HG03354 (cell line): ENCODE measurements around the gene NCAN.

Experiments used
- ATAC-seq: cut with Tn5 transposase; IDR thresholded peaks from one replicate; pipeline ENCODE4 v1.9.1; 2021; ENCODE audit warnings: mild to moderate bottlenecking; ENCODE audit not compliant: unreplicated experiment, poor library complexity, severe bottlenecking

NCAN gene

GRCh38 chr19:19276386-19276785 is 64.6 kb downstream of the NCAN start:
- no peak for ATAC-seq

DNA sequence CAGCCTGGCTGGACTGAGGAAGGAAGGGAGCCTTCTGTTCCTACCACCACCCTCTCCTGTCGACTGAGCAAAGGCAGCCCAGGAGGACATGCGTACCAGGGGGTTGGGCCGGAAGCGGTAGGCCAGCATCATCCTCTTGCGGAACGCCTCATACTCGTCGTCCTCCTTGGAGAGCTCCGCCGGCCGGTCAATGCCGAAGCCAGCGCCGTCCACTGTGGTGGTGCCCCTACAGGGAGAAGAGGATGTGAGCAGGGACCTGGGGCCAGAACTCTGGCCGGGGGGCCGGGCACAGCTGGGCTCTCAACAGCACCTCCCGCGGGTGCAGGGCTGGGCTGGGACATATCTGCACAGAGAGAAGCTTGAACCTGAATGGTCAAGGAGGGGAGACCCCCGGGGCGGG is 65.1 kb downstream of the NCAN start:
- no peak for ATAC-seq

GRCh38 chr19:19278315-19278714 is 66.6 kb downstream of the NCAN start:
- ATAC-seq: no peak

- no peak for ATAC-seq
These were observed 67.4 kb downstream of the NCAN start for GRCh38 chr19:19279062-19279612.

DNA sequence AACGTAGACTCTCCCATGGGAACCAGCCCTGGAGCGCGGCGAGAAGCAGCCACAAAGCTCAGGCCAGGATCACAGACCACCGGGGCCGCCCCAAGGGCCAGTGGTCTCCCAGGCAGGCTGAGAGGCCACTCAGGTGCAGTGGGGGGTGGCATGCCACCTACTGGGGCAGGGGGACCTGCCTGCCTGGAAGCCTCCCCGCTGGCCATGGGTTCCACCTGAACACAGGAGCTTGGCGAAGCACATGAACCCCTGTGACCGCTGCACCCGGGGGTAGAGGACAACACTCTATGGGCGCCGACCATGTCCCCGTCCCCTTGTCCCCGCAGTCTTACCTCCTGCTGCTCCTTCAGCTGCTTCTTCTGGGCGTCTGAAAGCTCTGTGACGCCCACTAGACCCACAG is 68.1 kb downstream of the NCAN start:
- ATAC-seq: no peak

DNA sequence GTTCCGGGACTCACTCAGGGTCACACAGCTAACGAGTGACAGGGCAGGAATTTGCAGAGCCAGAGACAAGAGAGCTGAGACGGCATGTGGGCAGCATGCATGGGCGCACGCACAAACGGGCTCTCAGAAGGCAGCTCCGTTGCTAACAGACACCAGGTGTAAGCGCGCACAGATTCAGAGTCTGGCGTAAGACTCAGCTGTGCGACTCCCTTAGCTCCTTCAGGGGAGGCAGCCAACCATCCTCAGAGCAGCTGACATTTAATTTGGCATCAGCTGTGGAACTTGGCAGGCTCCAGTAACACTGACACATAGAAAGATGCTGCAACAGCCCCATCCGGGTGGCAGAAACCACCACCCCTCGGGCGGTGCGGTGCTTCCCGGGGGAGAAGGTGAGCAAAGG is 68.8 kb downstream of the NCAN start:
- ATAC-seq: no peak

DNA sequence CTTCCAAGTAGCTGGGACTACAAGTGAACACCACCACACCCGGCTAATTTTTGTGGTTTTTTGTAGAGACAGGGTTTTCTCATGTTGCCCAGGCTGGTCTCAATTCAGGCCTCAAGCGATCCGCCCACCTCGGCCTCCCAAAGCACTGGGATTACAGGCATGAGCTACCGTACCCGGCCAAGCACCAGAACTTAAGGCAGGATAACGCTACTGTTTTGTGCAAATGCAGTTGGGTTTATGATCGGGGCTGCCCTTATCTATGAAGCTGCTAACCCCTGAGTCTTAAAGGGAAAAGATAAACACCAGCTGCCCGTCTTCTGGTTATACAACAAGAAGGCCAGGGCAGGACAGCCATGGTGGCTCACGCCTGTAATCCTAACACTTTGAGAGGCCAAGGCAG is 73.9 kb downstream of the NCAN start:
- no peak for ATAC-seq

GRCh38 chr19:19292607-19293006 is 80.8 kb downstream of the NCAN start:
- no peak for ATAC-seq

- ATAC-seq: no peak
These were observed 83.2 kb downstream of the NCAN start for GRCh38 chr19:19294914-19295313.

- no peak for ATAC-seq
These were observed 85.4 kb downstream of the NCAN start for GRCh38 chr19:19296953-19297689.

DNA sequence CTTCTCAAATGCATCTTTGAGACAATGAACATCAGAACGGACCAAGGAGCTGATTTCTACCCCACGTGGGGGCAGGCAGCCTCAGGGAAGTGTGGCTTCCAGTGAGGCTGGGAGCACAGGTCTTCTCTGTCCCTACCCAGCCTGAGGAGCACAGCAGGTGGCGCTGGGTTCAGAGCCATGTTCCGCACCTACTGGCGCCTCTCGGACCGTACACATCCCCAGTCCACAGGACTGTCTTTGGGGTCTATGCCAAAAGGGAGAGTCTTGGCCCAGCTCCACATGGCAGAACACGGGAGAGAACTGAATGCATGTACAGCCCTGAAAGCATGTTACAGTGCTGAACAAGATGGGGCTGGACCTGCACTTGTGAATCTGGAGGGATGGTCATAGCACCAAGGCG is 86.0 kb downstream of the NCAN start:
- ATAC-seq: no peak

GRCh38 chr19:19300613-19301012 is 88.9 kb downstream of the NCAN start:
- no peak for ATAC-seq
